Hepatocyte (in vitro differentiated cells): ENCODE data around the gene TRIM56. TPM values are rescaled to one million over a fixed set of nuclear protein-coding genes. Genes with fewer than 3 reads are reported as not detected.
"Not testable (repeated sequence)": the region's sequence is repeated elsewhere in the genome, so short reads cannot be mapped to it uniquely, and the experiment has no call there.

Source experiments
- DNase-seq: peaks from one replicate; pipeline ENCODE4 v3.0.0-alpha.2; 2016; ENCODE audit warnings: low spot score
- H2AFZ ChIP-seq: fragments of 200-600 bp; sonication (generic); 2 replicates; pipeline ENCODE4 v1.6.0; 2016; ENCODE audit warnings: antibody characterized with exemption, mild to moderate bottlenecking
- H3K27ac ChIP-seq: fragments of 200-600 bp; sonication (generic); 2 replicates; pipeline ENCODE4 v1.5.1; 2016; ENCODE audit warnings: mild to moderate bottlenecking
- H3K27me3 ChIP-seq: fragments of 200-600 bp; sonication (generic); 2 replicates; pipeline ENCODE4 v1.6.1; 2016
- H3K36me3 ChIP-seq: fragments of 200-600 bp; sonication (generic); replicated peaks from 2 replicates; pipeline ENCODE4 v1.5.1; 2016; ENCODE audit warnings: low read depth; ENCODE audit not compliant: insufficient read depth
- H3K4me1 ChIP-seq: fragments of 200-600 bp; sonication (generic); 2 replicates; pipeline ENCODE4 v1.5.1; 2016; ENCODE audit warnings: mild to moderate bottlenecking, moderate library complexity; ENCODE audit not compliant: insufficient read depth
- H3K4me2 ChIP-seq: fragments of 200-600 bp; sonication (generic); 2 replicates; pipeline ENCODE4 v1.6.0; 2016
- H3K4me3 ChIP-seq: fragments of 200-600 bp; sonication (generic); 2 replicates; pipeline ENCODE4 v1.5.1; 2016; ENCODE audit warnings: mild to moderate bottlenecking
- H3K79me2 ChIP-seq: fragments of 200-600 bp; sonication (generic); 2 replicates; pipeline ENCODE4 v1.6.0; 2017; ENCODE audit warnings: mild to moderate bottlenecking
- H3K9me2 ChIP-seq: fragments of 200-600 bp; sonication (generic); replicated peaks from 2 replicates; pipeline ENCODE4 v1.6.0; 2017; ENCODE audit warnings: mild to moderate bottlenecking; ENCODE audit not compliant: insufficient read depth
- H3K9me3 ChIP-seq: fragments of 200-600 bp; sonication (generic); 2 replicates; pipeline ENCODE4 v1.5.1; 2016; ENCODE audit warnings: low read depth, mild to moderate bottlenecking
- H4K20me1 ChIP-seq: fragments of 200-600 bp; sonication (generic); 2 replicates; pipeline ENCODE4 v1.6.0; 2016; ENCODE audit warnings: mild to moderate bottlenecking; ENCODE audit not compliant: insufficient read depth, poor library complexity, severe bottlenecking
- EZH2 ChIP-seq: fragments of 200-600 bp; sonication (generic); IDR thresholded peaks from 2 replicates; pipeline ENCODE4 v1.6.1; 2016; ENCODE audit warnings: antibody characterized with exemption, mild to moderate bottlenecking, borderline replicate concordance
- EZH2phosphoT487 ChIP-seq: fragments of 200-600 bp; sonication (generic); IDR thresholded peaks from one replicate; pipeline ENCODE4 v1.6.1; 2018; ENCODE audit warnings: antibody characterized with exemption, mild to moderate bottlenecking, low read depth, moderate library complexity; ENCODE audit not compliant: unreplicated experiment, severe bottlenecking
- WGBS: methylation state at CpG from one replicate; pipeline ENCODE4 v1.1.6; 2016; ENCODE audit warnings: low lambda C conversion rate; ENCODE audit errors: missing lambda C conversion rate; 5-methylcytosine and 5-hydroxymethylcytosine counted together
- polyA plus RNA-seq: library from polyadenylated mRNA; unstranded; fragments of >200 nt; fragmentation: Nextera tagmentation; extraction: Ambion mirVana; gene quantifications from 2 replicates; pipeline ENCODE4 v1.2.1, GENCODE V29; 2016
- total RNA-seq: library from RNA; depleted of rRNA; stranded (reverse); fragments of >200 nt; gene quantifications from 2 replicates; pipeline ENCODE4 v1.2.3, GENCODE V29; 2014
- TF ChIP-seq, protein P1 (sequence below): fragments of 200-600 bp; sonication (generic); IDR thresholded peaks from 2 replicates; pipeline ENCODE4 v1.5.1; 2016; ENCODE audit warnings: antibody characterized with exemption, mild to moderate bottlenecking; ENCODE audit not compliant: poor library complexity

TRIM56 gene
- total and polyA plus RNA-seq, 2 experiments from 2014 or later: 13.1 to 25.7 TPM

DNA sequence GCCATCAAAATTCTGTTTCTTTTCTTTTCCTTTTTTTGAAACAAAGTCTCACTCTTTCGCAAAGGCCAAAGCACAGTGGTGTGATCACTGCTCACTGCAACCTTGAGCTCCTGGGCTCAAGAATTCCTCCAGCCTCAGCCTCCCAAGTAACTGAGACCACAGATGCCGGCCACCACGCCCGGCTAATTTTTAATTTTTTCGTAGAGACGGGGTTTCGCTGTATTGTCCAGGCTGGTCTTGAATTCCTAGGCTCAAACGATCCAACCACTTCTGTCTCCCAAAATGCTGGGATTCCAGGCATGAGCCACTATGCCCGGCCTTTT is 25.7 kb upstream of the TRIM56 start:
- no peak overlapping the region for H2AFZ ChIP-seq
- no peaks in the 10 kb centered on the region for H3K79me2 ChIP-seq
- H3K4me3 ChIP-seq: no peak overlapping the region
- no peak overlapping the region for H3K27ac ChIP-seq
- no peaks in the 10 kb centered on the region for H3K4me1 ChIP-seq
- DNase-seq: no peak
- 47% methylated on average over 9 of the region's 9 CpGs for WGBS
- no peak overlapping the region for H3K4me2 ChIP-seq
- no peaks in the 10 kb centered on the region for H3K9me3 ChIP-seq
- H4K20me1 ChIP-seq: no peaks in the 10 kb centered on the region
- H3K27me3 ChIP-seq: peaks cover 20% of the 10 kb centered on the region
- H3K9me2 ChIP-seq: no peaks in the 10 kb centered on the region
- H3K36me3 ChIP-seq: no peaks in the 10 kb centered on the region
- TF ChIP-seq EZH2 (no peak), EZH2phosphoT487 (no peak)
- TF ChIP-seq, protein P1, sequence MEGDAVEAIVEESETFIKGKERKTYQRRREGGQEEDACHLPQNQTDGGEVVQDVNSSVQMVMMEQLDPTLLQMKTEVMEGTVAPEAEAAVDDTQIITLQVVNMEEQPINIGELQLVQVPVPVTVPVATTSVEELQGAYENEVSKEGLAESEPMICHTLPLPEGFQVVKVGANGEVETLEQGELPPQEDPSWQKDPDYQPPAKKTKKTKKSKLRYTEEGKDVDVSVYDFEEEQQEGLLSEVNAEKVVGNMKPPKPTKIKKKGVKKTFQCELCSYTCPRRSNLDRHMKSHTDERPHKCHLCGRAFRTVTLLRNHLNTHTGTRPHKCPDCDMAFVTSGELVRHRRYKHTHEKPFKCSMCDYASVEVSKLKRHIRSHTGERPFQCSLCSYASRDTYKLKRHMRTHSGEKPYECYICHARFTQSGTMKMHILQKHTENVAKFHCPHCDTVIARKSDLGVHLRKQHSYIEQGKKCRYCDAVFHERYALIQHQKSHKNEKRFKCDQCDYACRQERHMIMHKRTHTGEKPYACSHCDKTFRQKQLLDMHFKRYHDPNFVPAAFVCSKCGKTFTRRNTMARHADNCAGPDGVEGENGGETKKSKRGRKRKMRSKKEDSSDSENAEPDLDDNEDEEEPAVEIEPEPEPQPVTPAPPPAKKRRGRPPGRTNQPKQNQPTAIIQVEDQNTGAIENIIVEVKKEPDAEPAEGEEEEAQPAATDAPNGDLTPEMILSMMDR: no peak

DNA sequence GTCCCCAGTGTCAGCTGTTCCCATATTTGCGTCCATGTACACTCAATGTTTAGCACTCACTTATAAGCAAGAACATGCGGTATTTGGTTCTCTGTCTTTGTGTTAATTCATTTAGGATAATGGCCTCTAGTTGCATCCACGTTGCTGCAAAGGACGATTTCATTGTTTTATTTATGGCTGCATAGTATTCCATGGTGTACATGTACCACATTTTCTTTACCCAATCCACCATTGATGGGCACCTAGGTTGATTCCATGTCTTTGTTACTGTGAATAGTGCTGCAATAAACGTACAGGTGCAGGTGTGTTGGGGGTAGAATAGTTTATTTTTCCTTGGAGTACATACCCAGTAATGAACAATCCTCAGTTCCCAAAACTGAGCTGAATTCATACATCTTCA is 24.3 kb upstream of the TRIM56 start:
- Histone ChIP-seq H3K4me2 (no peak overlapping the region), H3K36me3 (no peaks in the 10 kb centered on the region), H4K20me1 (no peaks in the 10 kb centered on the region), H3K27ac (no peak overlapping the region), H3K9me3 (no peaks in the 10 kb centered on the region), H3K4me3 (no peak overlapping the region), H2AFZ (no peak overlapping the region), H3K27me3 (peaks cover 15% of the 10 kb centered on the region), H3K4me1 (no peaks in the 10 kb centered on the region), H3K79me2 (no peaks in the 10 kb centered on the region), H3K9me2 (no peaks in the 10 kb centered on the region)
- 83% methylated on average over 5 of the region's 5 CpGs for WGBS
- TF ChIP-seq, protein P1: no peak
- TF ChIP-seq EZH2: no peak
- no peak for TF ChIP-seq EZH2phosphoT487
- no peak for DNase-seq

DNA sequence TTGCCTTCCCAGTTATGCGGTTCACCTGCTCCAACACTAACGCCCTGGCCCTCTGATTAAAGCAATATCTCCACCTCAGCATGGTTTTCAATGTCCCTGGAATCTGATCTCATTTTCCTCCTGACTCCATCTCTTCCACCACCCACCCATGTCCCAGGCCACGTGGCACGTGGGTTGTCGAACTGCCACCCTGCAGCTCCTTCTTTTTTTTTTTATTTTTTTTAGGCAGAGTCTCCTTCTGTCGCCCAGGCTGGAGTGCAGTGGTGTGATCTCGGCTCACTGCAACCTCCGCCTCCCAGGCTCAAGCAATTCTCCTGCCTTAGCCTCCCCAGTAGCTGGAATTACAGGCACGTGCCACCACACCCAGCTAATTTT is 21.1 kb upstream of the TRIM56 start:
- 85% methylated on average over 9 of the region's 9 CpGs for WGBS

DNA sequence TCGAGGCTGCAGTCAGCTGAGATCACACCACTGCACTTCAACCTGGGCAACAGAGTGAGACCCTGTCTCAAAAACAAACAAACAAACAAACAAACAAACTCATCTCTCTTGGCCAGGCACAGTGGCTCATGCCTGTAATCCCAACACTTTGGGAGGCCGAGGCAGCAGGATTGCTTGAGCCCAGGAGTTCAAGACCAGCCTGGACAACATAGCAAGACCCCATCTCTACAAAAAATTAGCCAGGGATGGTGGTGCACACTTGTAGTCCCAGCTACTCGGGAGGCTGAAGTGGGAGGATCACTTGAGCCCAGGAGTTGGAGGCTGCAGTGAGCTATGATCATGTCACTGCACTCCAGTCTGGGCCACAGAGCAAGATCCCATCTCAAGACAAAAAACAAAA is 20.1 kb upstream of the TRIM56 start:
- H4K20me1 ChIP-seq, H3K4me2 ChIP-seq, H3K27ac ChIP-seq, H3K9me3 ChIP-seq, H3K36me3 ChIP-seq, H2AFZ ChIP-seq, H3K79me2 ChIP-seq, H3K27me3 ChIP-seq, H3K4me1 ChIP-seq, H3K9me2 ChIP-seq, H3K4me3 ChIP-seq, DNase-seq: not testable (repeated sequence)
- 88% methylated on average over 3 of the region's 3 CpGs for WGBS

More for the DNA sequence above, 21.1 kb upstream of the TRIM56 start:
- H4K20me1 ChIP-seq, DNase-seq, H3K4me3 ChIP-seq, H3K9me2 ChIP-seq, H3K4me1 ChIP-seq, H3K27me3 ChIP-seq, H2AFZ ChIP-seq, H3K9me3 ChIP-seq, H3K27ac ChIP-seq, H3K79me2 ChIP-seq, H3K36me3 ChIP-seq, H3K4me2 ChIP-seq: not testable (repeated sequence)

DNA sequence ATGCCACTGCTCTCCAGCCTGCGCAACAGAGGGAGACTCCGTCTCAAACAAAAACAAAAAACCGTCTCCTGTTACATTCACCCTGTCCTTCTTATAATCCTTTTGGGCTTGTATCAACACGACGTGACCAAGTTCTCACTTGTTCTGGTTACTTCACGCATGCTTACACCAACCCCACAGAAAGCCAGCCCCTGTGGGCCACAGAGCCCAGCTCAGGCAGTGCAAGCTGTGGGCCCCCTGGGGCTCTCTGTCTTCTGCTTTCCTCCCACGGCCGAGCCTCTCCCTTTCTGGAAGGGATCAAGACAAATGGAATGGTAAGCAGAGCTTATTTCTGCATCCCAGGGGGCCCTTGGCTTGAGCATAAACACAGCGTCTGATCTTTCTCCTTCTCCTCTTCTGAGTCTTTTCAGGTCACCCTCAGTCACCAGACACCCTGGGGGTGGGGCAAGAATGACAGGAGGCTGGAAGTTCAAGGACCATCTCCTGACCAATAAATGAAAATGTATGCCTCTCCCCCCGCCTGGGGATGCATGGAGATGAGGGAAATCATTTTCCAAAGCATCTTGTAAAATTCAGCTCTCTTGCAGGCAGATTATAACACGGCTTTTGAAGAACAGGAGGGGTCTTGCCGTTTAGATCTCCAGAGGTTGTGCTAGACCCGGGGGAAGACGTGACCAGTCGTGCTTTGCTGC is 19.0 kb upstream of the TRIM56 start:
- no peaks in the 10 kb centered on the region for H3K9me2 ChIP-seq
- H2AFZ ChIP-seq: no peak overlapping the region
- H3K4me2 ChIP-seq: peak overlapping the region; percentile 6
- no peaks in the 10 kb centered on the region for H3K27me3 ChIP-seq
- TF ChIP-seq, protein P1: no peak
- TF ChIP-seq EZH2: no peak
- no peak for TF ChIP-seq EZH2phosphoT487
- no peaks in the 10 kb centered on the region for H3K36me3 ChIP-seq
- no peaks in the 10 kb centered on the region for H3K79me2 ChIP-seq
- H4K20me1 ChIP-seq: no peaks in the 10 kb centered on the region
- no peaks in the 10 kb centered on the region for H3K4me1 ChIP-seq
- DNase-seq: no peak
- H3K4me3 ChIP-seq: no peak overlapping the region
- WGBS: 33% methylated on average over 15 of the region's 15 CpGs
- H3K9me3 ChIP-seq: no peaks in the 10 kb centered on the region
- H3K27ac ChIP-seq: no peak overlapping the region
